HCT116 (cell line): ENCODE results near the gene KRT26. TPM values are rescaled to one million over a fixed set of nuclear protein-coding genes. Genes with fewer than 3 reads are reported as not detected.
A peak's percentile ranks its signal among the peaks of the same experiment; 100 is the strongest.

Source experiments
- ATAC-seq: fragments of 200-7000 bp; cut with Tn5 transposase; 2 replicates; pipeline ENCODE4 v1.9.1; 2020; ENCODE audit warnings: mild to moderate bottlenecking, moderate library complexity
- BruUV-seq: library from RNA; stranded (reverse); fragments of 400-500 nt; replicated peaks from 2 replicates; lab custom pipeline; 2021; lab: Mats Ljungman, UMichigan
- CTCF ChIA-PET: fragments of 300-600 bp; sonication (Branson Sonifier 250); formaldehyde crosslinking; loops from one replicate; lab custom pipeline; 2021; ENCODE audit warnings: antibody characterized with exemption; lab: Charles Lee
- POLR2A ChIA-PET: fragments of 300-600, 350-600 bp; sonication (Branson Sonifier 250); formaldehyde crosslinking; loops from one replicate; lab custom pipeline; 2021; ENCODE audit warnings: antibody characterized with exemption; lab: Charles Lee
- RAD21 ChIA-PET, 2 experiments: fragments of 300-600 bp; sonication (Branson Sonifier 250); formaldehyde crosslinking; loops; one replicate each; lab custom pipeline; 2023; ENCODE audit warnings: low total read pairs in 2 of 2; ENCODE audit not compliant: uncharacterized antibody in 2 of 2, unreplicated experiment in 2 of 2, low non-redundant PET in 1 of 2; lab: Charles Lee
- DNase-seq: peaks from one replicate; pipeline ENCODE4 v3.0.0-alpha.2; 2010; ENCODE audit warnings: low read depth, low spot score
- H2AFZ ChIP-seq: fragments of 200-600 bp; shearing (Covaris generic), sonication (generic); 2 replicates; pipeline ENCODE4 v1.6.1; 2017; ENCODE audit warnings: low read depth, mixed run types, mixed read lengths, antibody characterized with exemption, low read length; ENCODE audit not compliant: poor library complexity, severe bottlenecking
- H3K27ac ChIP-seq: 2 replicates; pipeline ENCODE4 v1.5.1; 2012; ENCODE audit warnings: low read depth, low read length
- H3K27me3 ChIP-seq: fragments of 200-600 bp; sonication (generic); 2 replicates; pipeline ENCODE4 v1.6.1; 2016; ENCODE audit warnings: mixed run types, low read length, mixed read lengths; ENCODE audit not compliant: insufficient read depth
- H3K36me3 ChIP-seq, 2 experiments: fragments of 200-500 bp in 1 of 2; fragments of 200-600 bp in 1 of 2; sonication (Bioruptor generic) in 1 of 2; sonication (generic) in 1 of 2; 2 replicates each; pipeline versions ENCODE4 v1.5.1 to v1.6.1; 2014 to 2016; ENCODE audit warnings: low read length in 2 of 2, inconsistent platforms in 1 of 2, mixed read lengths in 1 of 2, mixed run types in 1 of 2; ENCODE audit not compliant: insufficient read depth in 2 of 2, control insufficient read depth in 1 of 2
- H3K4me1 ChIP-seq, 2 experiments: fragments of 200-600 bp in 1 of 2; sonication (generic) in 1 of 2; 2 replicates each; pipeline versions ENCODE4 v1.5.1 to v1.6.1; 2012 to 2017; ENCODE audit warnings: low read length in 2 of 2, inconsistent platforms in 1 of 2, mild to moderate bottlenecking in 1 of 2, mixed read lengths in 1 of 2, mixed run types in 1 of 2, moderate library complexity in 1 of 2; ENCODE audit not compliant: insufficient read depth in 2 of 2, control insufficient read depth in 1 of 2
- H3K4me2 ChIP-seq: fragments of 200-600 bp; sonication (generic); 2 replicates; pipeline ENCODE4 v1.6.1; 2017; ENCODE audit warnings: mixed run types, low read length, mixed read lengths
- H3K4me3 ChIP-seq, 2 experiments: fragments of 200-600 bp in 1 of 2; sonication (generic) in 1 of 2; replicated peaks in 1 of 2; 2 replicates each; pipeline ENCODE4 v1.5.1; 2011 to 2016; ENCODE audit warnings: low read length in 2 of 2, control low read depth in 1 of 2, low read depth in 1 of 2, mild to moderate bottlenecking in 1 of 2, mixed read lengths in 1 of 2, mixed run types in 1 of 2
- H3K79me2 ChIP-seq: fragments of 200-600 bp; sonication (generic); 2 replicates; pipeline ENCODE4 v1.6.1; 2017; ENCODE audit warnings: mild to moderate bottlenecking, mixed run types, low read length, moderate library complexity, mixed read lengths; ENCODE audit not compliant: insufficient read depth
- H3K9ac ChIP-seq: fragments of 200-600 bp; sonication (generic); 2 replicates; pipeline ENCODE4 v1.6.1; 2016; ENCODE audit warnings: low read length, mixed read lengths
- H3K9me2 ChIP-seq: fragments of 200-600 bp; sonication (generic), shearing (Covaris generic); 2 replicates; pipeline ENCODE4 v1.6.1; 2017; ENCODE audit warnings: mixed run types, mild to moderate bottlenecking, moderate library complexity; ENCODE audit not compliant: insufficient read depth
- H3K9me3 ChIP-seq, 2 experiments: fragments of 200-500 bp in 1 of 2; fragments of 200-600 bp in 1 of 2; sonication (Bioruptor generic) in 1 of 2; sonication (generic) in 1 of 2; 2 replicates each; pipeline ENCODE4 v1.6.1; 2014 to 2017; ENCODE audit warnings: low read length in 2 of 2, mixed read lengths in 2 of 2, inconsistent platforms in 1 of 2, low read depth in 1 of 2, mild to moderate bottlenecking in 1 of 2, mixed run types in 1 of 2, moderate library complexity in 1 of 2; ENCODE audit not compliant: control insufficient read depth in 1 of 2, insufficient read depth in 1 of 2
- H4K20me1 ChIP-seq: fragments of 200-600 bp; sonication (generic), shearing (Covaris generic); 2 replicates; pipeline ENCODE4 v1.6.1; 2017; ENCODE audit warnings: mixed run types, mild to moderate bottlenecking, moderate library complexity; ENCODE audit not compliant: insufficient read depth
- CBX3 ChIP-seq: IDR thresholded peaks from 2 replicates; pipeline ENCODE4 v1.6.1; 2012; ENCODE audit warnings: low read depth
- ELF1 ChIP-seq: IDR thresholded peaks from 2 replicates; pipeline ENCODE4 v1.6.1; 2012; ENCODE audit warnings: low read depth, borderline replicate concordance
- POLR2A ChIP-seq: IDR thresholded peaks from 2 replicates; pipeline ENCODE4 v1.7.0; 2011; ENCODE audit warnings: borderline replicate concordance; ENCODE audit not compliant: insufficient read depth, insufficient read length; ENCODE audit errors: extremely low read depth
- ZNF274 ChIP-seq: fragments of 200-500 bp; sonication (Bioruptor generic); IDR thresholded peaks from 2 replicates; pipeline ENCODE4 v1.6.1; 2014; ENCODE audit warnings: mild to moderate bottlenecking, low read depth, low read length, inconsistent platforms
- intact Hi-C: fragments of 100-400 bp; cut with micrococcal nuclease; formaldehyde crosslinking; loops from 2 replicates; pipeline ENCODE4 v1.10.0; 2022
- total RNA-seq: library from RNA; stranded (reverse); gene quantifications from one replicate; pipeline ENCODE4 v1.2.1, GENCODE V29; 2021; ENCODE audit not compliant: unreplicated experiment
- TF ChIP-seq, protein P1 (sequence below): IDR thresholded peaks from 2 replicates; pipeline ENCODE4 v1.6.1; 2012; ENCODE audit warnings: low read depth

The KRT26 gene
- total RNA-seq, 1 experiment from 2014 or later: not detected

GRCh38 chr17:40809721-40810421 lies 37.9 kb upstream of the KRT26 start (continued):
- TF ChIP-seq CBX3: no peak
- TF ChIP-seq ELF1: no peak
- no peak for TF ChIP-seq ZNF274

DNA sequence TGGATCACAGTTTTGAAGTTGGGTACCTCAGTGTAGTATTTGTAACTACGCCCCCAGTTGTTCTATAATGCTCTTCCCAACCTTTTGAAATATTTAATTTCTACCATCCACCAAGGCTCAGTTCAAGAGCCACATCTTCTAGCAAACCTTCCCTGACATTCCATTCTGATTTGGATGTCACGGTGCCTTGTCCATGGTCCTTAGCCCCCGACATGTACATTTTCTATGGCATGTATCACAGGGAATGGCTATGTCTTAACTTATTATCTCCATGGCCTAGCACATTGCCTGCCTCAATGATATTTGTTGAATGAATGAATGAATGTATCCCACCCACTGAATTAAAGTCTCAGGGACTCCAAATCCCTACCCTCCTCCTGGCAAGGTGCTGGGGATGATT lies 34.1 kb upstream of the KRT26 start:
- Histone ChIP-seq H4K20me1 (no peaks in the 10 kb centered on the region), H3K4me2 (no peak overlapping the region), H3K4me3 (no peak overlapping the region), H3K27me3 (no peaks in the 10 kb centered on the region), H2AFZ (no peak overlapping the region), H3K9me3 (no peaks in the 10 kb centered on the region), H3K9me2 (peaks cover 5% of the 10 kb centered on the region; the same call in 1 of the 2 replicates), H3K4me1 (peaks cover 16 to 26% of the 10 kb centered on the region in 2 experiments), H3K27ac (no peak overlapping the region), H3K36me3 (no peaks in the 10 kb centered on the region), H3K79me2 (no peaks in the 10 kb centered on the region), H3K9ac (no peak overlapping the region)
- TF ChIP-seq POLR2A: no peak
- TF ChIP-seq, protein P1, sequence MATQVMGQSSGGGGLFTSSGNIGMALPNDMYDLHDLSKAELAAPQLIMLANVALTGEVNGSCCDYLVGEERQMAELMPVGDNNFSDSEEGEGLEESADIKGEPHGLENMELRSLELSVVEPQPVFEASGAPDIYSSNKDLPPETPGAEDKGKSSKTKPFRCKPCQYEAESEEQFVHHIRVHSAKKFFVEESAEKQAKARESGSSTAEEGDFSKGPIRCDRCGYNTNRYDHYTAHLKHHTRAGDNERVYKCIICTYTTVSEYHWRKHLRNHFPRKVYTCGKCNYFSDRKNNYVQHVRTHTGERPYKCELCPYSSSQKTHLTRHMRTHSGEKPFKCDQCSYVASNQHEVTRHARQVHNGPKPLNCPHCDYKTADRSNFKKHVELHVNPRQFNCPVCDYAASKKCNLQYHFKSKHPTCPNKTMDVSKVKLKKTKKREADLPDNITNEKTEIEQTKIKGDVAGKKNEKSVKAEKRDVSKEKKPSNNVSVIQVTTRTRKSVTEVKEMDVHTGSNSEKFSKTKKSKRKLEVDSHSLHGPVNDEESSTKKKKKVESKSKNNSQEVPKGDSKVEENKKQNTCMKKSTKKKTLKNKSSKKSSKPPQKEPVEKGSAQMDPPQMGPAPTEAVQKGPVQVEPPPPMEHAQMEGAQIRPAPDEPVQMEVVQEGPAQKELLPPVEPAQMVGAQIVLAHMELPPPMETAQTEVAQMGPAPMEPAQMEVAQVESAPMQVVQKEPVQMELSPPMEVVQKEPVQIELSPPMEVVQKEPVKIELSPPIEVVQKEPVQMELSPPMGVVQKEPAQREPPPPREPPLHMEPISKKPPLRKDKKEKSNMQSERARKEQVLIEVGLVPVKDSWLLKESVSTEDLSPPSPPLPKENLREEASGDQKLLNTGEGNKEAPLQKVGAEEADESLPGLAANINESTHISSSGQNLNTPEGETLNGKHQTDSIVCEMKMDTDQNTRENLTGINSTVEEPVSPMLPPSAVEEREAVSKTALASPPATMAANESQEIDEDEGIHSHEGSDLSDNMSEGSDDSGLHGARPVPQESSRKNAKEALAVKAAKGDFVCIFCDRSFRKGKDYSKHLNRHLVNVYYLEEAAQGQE: peak; percentile 37
- ChIA-PET POLR2A (no interaction called here), RAD21 (no interaction called here), CTCF (interaction anchor here (1.8 kb wide), 1 partner anchor 857 kb away, joined by 6 read pairs; no protein-coding TSS in a partner anchor)
- no TSS peak for BruUV-seq
- ATAC-seq (no peak), DNase-seq (no peak)
- intact Hi-C loops: loop anchor here (10.0 kb wide), 1 partner anchor 599 kb away; no protein-coding TSS in a partner anchor
